ENCODE measurements around the gene F11R.
A peak's percentile ranks its signal among the peaks of the same experiment; 100 is the strongest.
"Not testable (repeated sequence)": the region's sequence is repeated elsewhere in the genome, so short reads cannot be mapped to it uniquely, and the experiment has no call there.

F11R gene

GRCh38 chr1:160961419-160961818, 59.5 kb downstream of the F11R start:
- no peak for DNase-seq

GRCh38 chr1:160956966-160957365, 64.0 kb downstream of the F11R start:
- no peak for DNase-seq

- DNase-seq: peak; percentile 3
Observed at GRCh38 chr1:160954158-160955104, 66.5 kb downstream of the F11R start, which contains the start of gene ITLN2. TSS of gene ITLN2 (minus strand) at chr1:160954809. CDS start at chr1:160954741, 68 bp downstream.

GRCh38 chr1:160953030-160953429, 67.9 kb downstream of the F11R start:
- no peak for DNase-seq

GRCh38 chr1:160952129-160952510, 68.8 kb downstream of the F11R start:
- DNase-seq: no peak

- peak; percentile 43 for DNase-seq
Observed at GRCh38 chr1:160951443-160952128, 69.4 kb downstream of the F11R start.

- DNase-seq: no peak
Observed at GRCh38 chr1:160950657-160951056, 70.3 kb downstream of the F11R start.

GRCh38 chr1:160949881-160950280, 71.1 kb downstream of the F11R start:
- DNase-seq: no peak

GRCh38 chr1:160949216-160949880, 71.6 kb downstream of the F11R start:
- not testable (repeated sequence) for DNase-seq

- not testable (repeated sequence) for DNase-seq
Observed at GRCh38 chr1:160947174-160947759, 73.7 kb downstream of the F11R start.

GRCh38 chr1:160945881-160946280, 75.1 kb downstream of the F11R start:
- DNase-seq: not testable (repeated sequence)

All from effector CD8-positive, alpha-beta T cell (primary cell).